Mononuclear cell (primary cell): Measurements from ENCODE around the gene VEPH1. TPM values are rescaled to one million over a fixed set of nuclear protein-coding genes. Genes with fewer than 3 reads are reported as not detected.

Experiments
- H3K27me3 ChIP-seq: 2 replicates; pipeline ENCODE4 v1.6.0; 2011; ENCODE audit warnings: low read length, control low read depth; ENCODE audit not compliant: insufficient read depth
- H3K4me1 ChIP-seq: 2 replicates; pipeline ENCODE4 v1.5.1; 2011; ENCODE audit warnings: mild to moderate bottlenecking, low read length, control low read depth; ENCODE audit not compliant: insufficient read depth
- H3K4me3 ChIP-seq: 2 replicates; pipeline ENCODE4 v1.5.1; 2011; ENCODE audit warnings: mild to moderate bottlenecking, low read length, moderate library complexity
- H3K9me3 ChIP-seq: 2 replicates; pipeline ENCODE4 v1.5.1; 2011; ENCODE audit warnings: low read depth, mild to moderate bottlenecking, control low read depth, low read length
- total RNA-seq: library from RNA; depleted of rRNA; stranded (reverse); fragments of >200 nt; gene quantifications from one replicate; pipeline ENCODE4 v1.2.3, GENCODE V29; 2012

Gene VEPH1
- total RNA-seq, 1 donor, result 8.8 TPM

DNA sequence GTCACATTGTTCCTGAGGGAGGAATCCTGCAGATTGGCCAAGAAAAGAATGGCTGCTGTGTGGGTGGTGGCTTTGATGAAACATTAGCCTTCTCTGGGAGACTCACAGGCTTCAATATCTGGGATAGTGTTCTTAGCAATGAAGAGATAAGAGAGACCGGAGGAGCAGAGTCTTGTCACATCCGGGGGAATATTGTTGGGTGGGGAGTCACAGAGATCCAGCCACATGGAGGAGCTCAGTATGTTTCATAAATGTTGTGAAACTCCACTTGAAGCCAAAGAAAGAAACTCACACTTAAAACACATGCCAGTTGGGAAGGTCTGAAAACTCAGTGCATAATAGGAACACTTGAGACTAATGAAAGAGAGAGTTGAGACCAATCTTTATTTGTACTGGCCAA, 60.5 kb downstream of the VEPH1 start:
- Histone ChIP-seq H3K9me3 (no peaks in the 10 kb centered on the region), H3K4me1 (peaks cover 23% of the 10 kb centered on the region), H3K27me3 (peaks cover 12% of the 10 kb centered on the region), H3K4me3 (no peak overlapping the region)

DNA sequence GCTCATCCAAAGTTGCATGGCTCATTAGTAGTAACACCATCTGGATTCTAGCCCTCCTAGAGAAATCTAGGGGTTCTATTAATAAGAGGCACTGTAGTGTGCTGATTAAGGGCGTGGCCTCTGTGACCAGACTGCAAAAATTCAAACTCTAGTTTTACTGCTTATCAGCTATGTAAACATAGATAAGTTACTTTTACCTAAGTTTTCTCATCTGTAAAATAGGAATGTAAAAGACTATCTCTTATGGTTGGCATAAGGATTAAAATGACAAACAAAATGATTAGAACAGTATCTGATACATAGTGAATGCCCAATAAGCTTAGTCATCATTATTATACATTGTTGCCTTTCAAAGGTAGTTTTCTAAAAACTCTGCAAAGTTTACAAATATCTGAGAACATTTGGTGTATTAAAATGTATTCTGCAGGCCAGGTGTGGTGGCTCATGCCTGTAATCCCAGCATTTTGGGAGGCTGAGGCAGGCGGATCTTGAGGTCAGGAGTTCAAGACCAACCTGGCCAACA, 62.1 kb downstream of the VEPH1 start:
- no peak overlapping the region for H3K4me3 ChIP-seq
- no peaks in the 10 kb centered on the region for H3K9me3 ChIP-seq
- H3K27me3 ChIP-seq, result peaks cover 12% of the 10 kb centered on the region
- peaks cover 26% of the 10 kb centered on the region for H3K4me1 ChIP-seq

DNA sequence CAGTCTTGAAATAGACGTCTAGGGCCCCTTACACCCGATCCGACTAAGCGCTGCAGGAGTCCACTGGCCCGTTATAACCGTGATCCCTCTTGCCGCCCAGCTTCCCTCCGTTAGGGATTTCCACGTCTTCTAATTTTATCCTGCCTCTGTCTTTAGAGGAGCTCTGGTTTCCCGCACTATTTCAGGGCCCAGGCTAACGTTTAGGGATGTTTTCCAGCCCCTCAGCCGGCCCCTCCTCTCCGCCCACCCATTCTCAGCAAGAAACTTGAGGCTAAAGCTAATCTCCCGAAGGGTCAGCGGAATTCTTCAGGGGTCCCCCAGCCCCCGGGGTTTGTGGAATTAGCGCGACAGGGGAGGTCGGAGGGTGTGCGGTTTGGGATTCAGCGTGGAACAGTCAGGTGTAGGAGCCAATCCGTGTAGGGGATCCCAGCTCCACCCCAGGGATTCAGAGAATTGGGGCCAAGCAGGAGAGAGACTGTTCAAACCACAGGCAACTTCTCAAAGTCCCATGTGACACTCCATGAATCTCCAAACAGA, 65.0 kb downstream of the VEPH1 start:
- Histone ChIP-seq H3K4me1 (peaks cover 21% of the 10 kb centered on the region), H3K9me3 (no peaks in the 10 kb centered on the region), H3K27me3 (peaks cover 16% of the 10 kb centered on the region), H3K4me3 (peak overlapping the region; percentile 44)

DNA sequence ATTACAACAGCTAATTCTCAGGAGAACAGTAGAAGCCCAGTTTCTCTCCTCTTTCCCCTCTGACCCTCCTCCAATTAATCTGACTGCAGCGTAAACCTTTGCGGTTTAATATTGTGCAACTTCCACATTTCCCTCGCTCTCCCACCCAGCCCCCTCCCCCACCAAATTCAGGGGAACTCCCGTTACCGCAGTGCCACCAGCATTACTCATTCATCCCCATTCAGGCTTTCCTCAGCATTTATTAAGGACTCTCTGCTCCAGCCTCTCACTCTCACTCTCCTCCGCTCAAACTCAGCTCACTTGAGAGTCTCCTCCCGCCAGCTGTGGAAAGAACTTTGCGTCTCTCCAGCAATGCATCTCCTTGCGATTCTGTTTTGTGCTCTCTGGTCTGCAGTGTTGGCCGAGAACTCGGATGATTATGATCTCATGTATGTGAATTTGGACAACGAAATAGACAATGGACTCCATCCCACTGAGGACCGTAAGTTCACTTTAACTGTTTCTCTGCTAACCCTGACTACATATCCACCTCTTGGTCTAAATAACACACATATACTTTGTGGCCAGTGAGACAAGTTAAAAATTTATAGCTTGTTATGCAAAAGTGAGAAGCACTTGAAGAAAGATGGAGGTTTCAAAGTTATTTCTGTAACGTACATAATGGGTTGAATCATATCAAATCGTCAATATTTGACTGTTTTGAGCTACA, 66.5 kb downstream of the VEPH1 start, which contains the start of gene PTX3:
PTX3 (plus strand) TSS at position 268 of the 709 bp plus-strand sequence; CDS start at position 352, 84 bp downstream.
- H3K27me3 ChIP-seq, result peaks cover 16% of the 10 kb centered on the region
- peak within 1 kb of the TSS; percentile 44 for H3K4me3 ChIP-seq
- H3K9me3 ChIP-seq, result no peaks in the 10 kb centered on the region
- H3K4me1 ChIP-seq, result peaks cover 21% of the 10 kb centered on the region

DNA sequence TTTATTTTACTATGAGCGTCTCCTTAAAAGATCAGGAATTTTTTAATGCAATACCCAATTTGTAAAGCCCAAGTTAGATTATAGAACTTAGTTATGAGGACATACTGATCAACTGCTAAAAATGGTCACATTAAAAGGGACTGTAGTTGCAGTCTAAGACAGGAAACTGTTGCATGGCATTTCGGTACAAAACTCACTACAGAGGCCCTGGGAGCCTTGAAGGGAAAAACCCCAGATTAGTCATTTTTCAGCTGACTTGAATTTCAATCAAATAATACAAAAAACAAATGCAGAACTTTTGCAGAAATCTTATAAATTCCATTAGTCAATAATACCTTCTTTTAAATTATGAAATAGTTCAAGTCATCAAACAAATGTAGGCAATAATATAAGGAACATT, 73.5 kb downstream of the VEPH1 start:
- peaks cover 2% of the 10 kb centered on the region for H3K27me3 ChIP-seq
- H3K4me3 ChIP-seq, result no peak overlapping the region
- H3K4me1 ChIP-seq, result peaks cover 5% of the 10 kb centered on the region
- H3K9me3 ChIP-seq, result no peaks in the 10 kb centered on the region

DNA sequence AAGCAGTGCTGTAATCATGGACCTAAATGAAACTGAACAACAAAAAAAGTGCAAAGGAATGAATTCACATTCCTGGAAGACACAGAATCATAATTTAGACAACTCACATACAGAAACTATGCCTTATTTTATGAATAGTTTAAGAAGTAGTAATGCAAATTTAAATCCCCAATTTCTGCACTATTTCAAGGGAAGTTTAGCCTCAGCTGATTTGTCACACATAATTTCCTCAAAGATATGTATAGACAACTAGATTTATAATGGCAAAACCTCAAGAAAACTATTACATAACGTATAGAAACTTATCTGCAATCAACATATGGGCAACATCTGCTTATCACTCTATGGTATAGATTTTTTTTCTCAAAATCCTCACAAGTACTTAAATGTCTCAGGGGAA, 74.4 kb downstream of the VEPH1 start:
- peaks cover 5% of the 10 kb centered on the region for H3K4me1 ChIP-seq
- H3K27me3 ChIP-seq, result no peaks in the 10 kb centered on the region
- no peak overlapping the region for H3K4me3 ChIP-seq
- no peaks in the 10 kb centered on the region for H3K9me3 ChIP-seq

DNA sequence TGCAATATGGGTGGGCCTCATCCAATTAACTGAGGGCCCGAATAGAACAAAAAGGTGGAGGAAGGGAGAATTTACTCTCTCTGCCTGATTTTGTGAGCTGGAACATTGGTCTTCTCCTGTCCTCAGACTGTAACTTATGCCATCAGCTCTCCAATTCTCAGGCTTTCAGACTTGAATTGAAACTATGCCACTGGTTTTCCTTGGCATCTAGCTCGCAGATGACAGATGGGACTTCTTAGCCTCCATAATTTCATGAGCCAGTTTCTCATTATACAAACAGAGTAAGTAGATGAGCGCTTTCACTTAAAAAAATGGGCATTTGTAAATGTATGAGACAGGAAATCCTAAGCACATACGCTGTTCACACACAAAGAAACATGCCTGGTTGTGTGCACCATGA, 75.3 kb downstream of the VEPH1 start:
- peaks cover 5% of the 10 kb centered on the region for H3K4me1 ChIP-seq

DNA sequence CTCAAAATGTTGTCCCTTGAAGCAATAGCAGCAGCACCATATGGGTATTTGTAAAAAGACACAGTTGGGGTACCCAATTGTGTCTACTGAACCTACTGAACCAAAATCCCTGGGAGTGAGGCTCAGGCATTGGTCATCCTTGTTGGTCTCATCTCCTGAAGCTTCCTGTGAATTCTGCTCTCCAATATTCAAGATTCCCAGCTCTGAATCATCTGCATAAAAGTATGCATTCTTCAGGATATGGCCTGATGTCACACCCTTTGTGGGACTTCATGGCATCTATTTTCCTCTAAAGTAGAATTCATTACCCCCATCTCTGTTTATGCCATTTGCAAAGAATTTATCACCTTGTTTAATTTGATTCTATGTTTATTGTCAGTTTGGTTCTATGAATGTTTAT, 79.9 kb downstream of the VEPH1 start:
- Histone ChIP-seq H3K4me3 (no peak overlapping the region), H3K9me3 (no peaks in the 10 kb centered on the region), H3K4me1 (peaks cover 5% of the 10 kb centered on the region), H3K27me3 (no peaks in the 10 kb centered on the region)

More for the DNA sequence above, 75.3 kb downstream of the VEPH1 start:
- Histone ChIP-seq H3K4me3 (no peak overlapping the region), H3K27me3 (no peaks in the 10 kb centered on the region), H3K9me3 (no peaks in the 10 kb centered on the region)

DNA sequence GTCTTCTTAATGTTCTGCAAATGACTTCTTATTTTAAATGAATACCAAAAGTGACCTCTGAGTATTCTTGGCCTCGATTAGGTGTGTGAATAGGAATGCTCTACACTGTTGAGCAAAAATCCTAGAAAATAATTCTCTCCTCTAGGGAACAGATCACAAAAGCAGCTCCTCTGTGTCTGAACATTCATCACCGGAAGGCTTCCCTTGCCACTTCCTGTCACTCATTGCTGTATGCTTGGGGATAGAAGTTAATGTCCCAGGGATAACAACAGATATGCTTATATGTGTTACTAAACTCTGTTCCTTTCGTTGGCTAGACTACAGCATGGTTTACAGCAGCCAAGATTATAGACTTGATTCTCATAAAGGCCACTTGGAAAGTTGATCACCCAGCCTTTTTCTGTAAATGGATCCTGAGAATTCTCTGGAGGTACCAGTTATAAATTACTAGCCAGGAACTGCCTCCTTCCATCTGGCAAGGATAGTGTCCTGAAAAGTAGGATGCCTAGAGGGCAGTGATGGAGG, 82.5 kb downstream of the VEPH1 start:
- Histone ChIP-seq H3K4me3 (no peak overlapping the region), H3K9me3 (no peaks in the 10 kb centered on the region), H3K4me1 (no peaks in the 10 kb centered on the region), H3K27me3 (no peaks in the 10 kb centered on the region)

DNA sequence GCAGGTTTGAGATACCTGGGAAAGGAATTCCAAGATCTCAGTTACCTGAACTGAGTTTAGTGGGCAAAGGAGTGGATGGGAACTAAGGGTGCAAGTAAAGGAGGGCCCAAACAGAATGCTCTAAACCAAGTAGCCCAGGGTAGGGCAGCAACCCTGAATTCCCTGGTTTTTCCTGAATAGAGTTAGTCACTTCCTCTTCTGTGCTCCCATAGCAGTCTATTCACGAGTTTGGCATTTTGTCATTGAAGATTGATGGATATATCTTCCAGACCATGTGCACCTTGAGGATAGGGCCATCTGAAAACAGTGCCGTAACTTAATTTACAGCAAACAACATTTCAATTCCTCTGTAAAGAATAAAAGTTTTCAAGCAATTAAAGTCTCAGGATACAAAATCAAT, 85.1 kb downstream of the VEPH1 start:
- Histone ChIP-seq H3K9me3 (no peaks in the 10 kb centered on the region), H3K4me1 (no peaks in the 10 kb centered on the region), H3K4me3 (no peak overlapping the region), H3K27me3 (no peaks in the 10 kb centered on the region)

DNA sequence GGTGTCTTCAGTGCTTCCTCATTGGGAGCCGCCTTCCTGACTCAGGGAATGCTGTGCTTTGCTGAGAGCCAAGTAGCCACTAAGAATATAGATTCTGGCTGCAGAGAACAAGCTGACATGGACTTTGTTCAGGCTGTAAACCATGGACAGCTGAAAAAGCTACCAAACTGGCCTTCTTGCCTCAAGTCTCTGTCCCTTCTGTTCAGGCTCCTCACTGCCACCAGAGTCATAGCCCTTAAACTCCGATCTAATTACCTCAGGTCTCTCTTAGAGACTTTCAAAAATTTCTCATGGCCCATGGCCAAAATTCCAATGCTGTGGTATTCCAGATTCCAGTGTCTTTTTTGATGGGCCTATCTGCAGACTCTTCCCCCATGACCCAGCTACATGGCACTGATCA, 86.0 kb downstream of the VEPH1 start:
- Histone ChIP-seq H3K4me1 (no peaks in the 10 kb centered on the region), H3K27me3 (no peaks in the 10 kb centered on the region), H3K4me3 (no peak overlapping the region), H3K9me3 (no peaks in the 10 kb centered on the region)

DNA sequence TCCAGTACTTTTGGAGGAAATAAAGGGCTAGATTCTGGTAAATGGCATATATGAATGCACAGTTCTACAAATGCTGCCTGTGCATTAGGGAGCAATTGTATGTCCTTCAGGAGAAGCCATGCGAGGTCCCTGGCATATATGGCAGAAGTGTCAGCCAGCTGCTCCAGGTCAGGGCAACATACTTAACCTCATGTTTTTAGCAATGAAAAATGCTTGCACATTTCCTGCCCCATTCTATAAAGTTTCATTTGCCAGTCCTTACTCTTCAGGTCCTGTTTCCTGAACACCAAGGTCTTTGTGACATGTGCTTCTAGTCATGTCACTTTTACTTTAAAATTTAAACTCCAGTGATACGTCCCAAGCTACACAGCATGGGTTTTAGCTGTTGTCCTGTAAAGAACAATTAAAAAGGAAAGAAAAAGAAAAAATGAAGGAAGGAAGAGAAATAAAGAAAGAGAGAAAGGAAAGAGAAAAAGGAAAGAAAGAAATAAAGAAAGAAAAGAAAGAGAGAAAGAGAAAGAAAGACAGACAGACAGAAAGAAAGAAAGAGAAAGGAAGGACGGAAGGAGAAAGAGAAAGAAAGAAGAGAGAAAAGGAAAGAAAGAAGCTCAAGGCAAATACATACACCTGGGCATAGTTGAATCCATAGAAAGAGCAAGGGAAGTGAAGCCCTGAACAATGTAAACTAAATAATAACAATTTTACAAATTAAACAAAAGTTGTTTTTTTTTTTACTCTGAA, 86.7 kb downstream of the VEPH1 start:
- Histone ChIP-seq H3K4me1 (no peaks in the 10 kb centered on the region), H3K4me3 (no peak overlapping the region), H3K27me3 (no peaks in the 10 kb centered on the region), H3K9me3 (no peaks in the 10 kb centered on the region)

DNA sequence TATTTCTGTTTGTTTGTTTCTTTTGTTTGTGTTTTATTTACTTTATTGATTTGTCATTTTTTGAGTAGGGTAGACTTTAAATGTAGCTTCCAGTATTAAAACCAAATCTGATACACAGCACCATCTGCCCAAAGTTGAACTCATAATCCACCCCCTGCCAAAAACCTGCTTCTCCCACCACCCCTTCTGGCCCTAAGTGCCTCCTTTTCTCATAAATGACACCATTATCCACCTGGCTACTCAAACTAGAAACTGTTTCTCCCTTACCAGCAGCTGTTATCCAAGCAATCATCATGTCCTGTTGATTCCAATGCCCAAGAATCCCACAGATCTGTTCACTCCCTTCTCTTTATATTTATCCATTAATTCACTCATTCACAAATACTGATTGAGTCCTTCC, 88.4 kb downstream of the VEPH1 start:
- Histone ChIP-seq H3K27me3 (no peaks in the 10 kb centered on the region), H3K9me3 (no peaks in the 10 kb centered on the region), H3K4me3 (no peak overlapping the region), H3K4me1 (no peaks in the 10 kb centered on the region)

DNA sequence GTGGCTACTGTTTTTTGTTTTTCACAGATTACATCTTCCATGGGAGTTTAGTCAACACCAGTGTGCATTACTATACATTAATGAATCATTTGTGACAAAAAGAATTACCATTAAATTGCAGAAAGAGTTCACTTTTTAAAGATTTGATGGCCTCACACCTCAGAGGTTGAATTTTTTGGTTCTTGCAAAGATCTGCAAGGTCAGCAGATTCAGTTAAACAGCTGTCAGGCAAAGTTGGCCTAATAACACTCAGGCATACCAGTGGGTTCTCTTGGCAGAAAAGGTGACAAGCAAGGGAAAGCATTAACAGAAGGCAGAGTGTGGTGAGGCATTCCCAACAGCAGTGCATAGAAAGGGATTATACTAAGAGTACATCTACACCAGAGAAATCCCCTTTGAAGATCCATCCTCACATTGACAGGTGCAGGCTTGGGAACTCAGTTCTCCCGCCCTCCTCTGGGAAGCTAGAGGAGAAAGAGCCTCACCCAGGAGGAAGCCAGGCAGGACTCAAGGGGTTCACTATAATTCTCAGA, 90.8 kb downstream of the VEPH1 start:
- Histone ChIP-seq H3K9me3 (no peaks in the 10 kb centered on the region), H3K4me1 (no peaks in the 10 kb centered on the region)

DNA sequence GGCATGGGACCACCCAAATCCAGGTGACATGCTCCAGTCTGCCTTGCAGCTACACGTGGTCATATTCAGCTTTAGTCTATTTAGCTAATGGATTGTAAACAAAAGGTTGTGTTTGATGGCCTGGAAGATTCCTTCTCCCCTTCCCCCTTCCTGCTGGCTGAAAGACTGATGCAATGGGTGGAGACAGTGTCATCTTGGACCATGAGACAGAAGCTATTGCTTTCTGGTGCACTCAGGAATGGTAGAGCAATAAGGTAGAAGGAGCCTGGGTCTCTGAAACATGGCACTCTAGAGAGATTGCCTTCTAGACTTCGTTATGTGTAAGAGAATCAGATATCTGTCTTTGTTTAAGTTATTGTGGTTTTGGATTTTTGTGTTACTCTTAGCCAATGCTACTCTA, 92.3 kb downstream of the VEPH1 start:
- no peaks in the 10 kb centered on the region for H3K27me3 ChIP-seq
- H3K4me3 ChIP-seq, result no peak overlapping the region
- H3K4me1 ChIP-seq, result no peaks in the 10 kb centered on the region
- H3K9me3 ChIP-seq, result no peaks in the 10 kb centered on the region

More for the DNA sequence above, 90.8 kb downstream of the VEPH1 start:
- Histone ChIP-seq H3K27me3 (no peaks in the 10 kb centered on the region), H3K4me3 (no peak overlapping the region)
